Astrocyte (in vitro differentiated cells and primary cell): ENCODE data around the gene MBD2. TPM values are rescaled to one million over a fixed set of nuclear protein-coding genes. Genes with fewer than 3 reads are reported as not detected.
"Not testable (repeated sequence)": the region's sequence is repeated elsewhere in the genome, so short reads cannot be mapped to it uniquely, and the experiment has no call there.

Source experiments
- DNase-seq: peaks from one replicate; pipeline ENCODE4 v3.0.0-alpha.2; 2010; ENCODE audit warnings: low read depth
- FAIRE-seq: peaks from 2 replicates; lab custom pipeline; 2011; peaks lifted over from hg19 to GRCh38; lab: Jason Lieb, UNC
- H2AFZ ChIP-seq: 2 replicates; pipeline ENCODE4 v1.6.0; 2012; ENCODE audit warnings: low read depth, low read length, inconsistent platforms
- H3K27ac ChIP-seq: 2 replicates; pipeline ENCODE4 v1.5.1; 2011; ENCODE audit warnings: low read depth, low read length, inconsistent platforms
- H3K27me3 ChIP-seq: 2 replicates; pipeline ENCODE4 v1.6.0; 2011; ENCODE audit warnings: low read length, inconsistent platforms; ENCODE audit not compliant: insufficient read depth
- H3K36me3 ChIP-seq: 2 replicates; pipeline ENCODE4 v1.5.1; 2011; ENCODE audit warnings: low read length, inconsistent platforms; ENCODE audit not compliant: insufficient read depth
- H3K4me1 ChIP-seq: 2 replicates; pipeline ENCODE4 v1.5.1; 2011; ENCODE audit warnings: low read length, inconsistent platforms; ENCODE audit not compliant: insufficient read depth
- H3K4me2 ChIP-seq: 2 replicates; pipeline ENCODE4 v1.6.0; 2012; ENCODE audit warnings: low read length, inconsistent platforms
- H3K4me3 ChIP-seq: 2 replicates; pipeline ENCODE4 v1.5.1; 2011; ENCODE audit warnings: low read depth, mild to moderate bottlenecking, low read length, inconsistent platforms; ENCODE audit not compliant: insufficient read depth
- H3K79me2 ChIP-seq: 2 replicates; pipeline ENCODE4 v1.6.0; 2012; ENCODE audit warnings: mild to moderate bottlenecking, low read length, inconsistent platforms; ENCODE audit not compliant: insufficient read depth
- H3K9ac ChIP-seq: 2 replicates; pipeline ENCODE4 v1.6.0; 2012; ENCODE audit warnings: mild to moderate bottlenecking, low read length, inconsistent platforms
- H3K9me3 ChIP-seq: 2 replicates; pipeline ENCODE4 v1.5.1; 2012; ENCODE audit warnings: low read depth, mild to moderate bottlenecking, low read length, inconsistent platforms; ENCODE audit not compliant: insufficient read depth
- H4K20me1 ChIP-seq: 2 replicates; pipeline ENCODE4 v1.6.0; 2012; ENCODE audit warnings: low read length, inconsistent platforms; ENCODE audit not compliant: insufficient read depth
- H3K27ac Mint-ChIP-seq: one replicate; pipeline ENCODE4 v1.8.0; 2021; ENCODE audit warnings: mild to moderate bottlenecking, mixed read lengths; ENCODE audit not compliant: unreplicated experiment
- H3K27me3 Mint-ChIP-seq: one replicate; pipeline ENCODE4 v1.8.0; 2021; ENCODE audit warnings: low read depth, mixed read lengths; ENCODE audit not compliant: unreplicated experiment
- H3K36me3 Mint-ChIP-seq: one replicate; pipeline ENCODE4 v1.8.0; 2021; ENCODE audit warnings: low read depth, mixed read lengths; ENCODE audit not compliant: unreplicated experiment
- H3K4me1 Mint-ChIP-seq: one replicate; pipeline ENCODE4 v1.8.0; 2021; ENCODE audit warnings: low read depth, mixed read lengths; ENCODE audit not compliant: unreplicated experiment
- H3K4me3 Mint-ChIP-seq: one replicate; pipeline ENCODE4 v1.8.0; 2021; ENCODE audit warnings: mild to moderate bottlenecking, moderate library complexity, mixed read lengths; ENCODE audit not compliant: unreplicated experiment
- H3K9me3 Mint-ChIP-seq: one replicate; pipeline ENCODE4 v1.8.0; 2021; ENCODE audit warnings: mild to moderate bottlenecking, mixed read lengths; ENCODE audit not compliant: unreplicated experiment
- CTCF ChIP-seq: IDR thresholded peaks from 2 replicates; pipeline ENCODE4 v1.5.1; 2011; ENCODE audit warnings: low read depth, mild to moderate bottlenecking, inconsistent platforms, low read length, moderate library complexity; ENCODE audit not compliant: insufficient read depth
- EZH2 ChIP-seq: IDR thresholded peaks from 2 replicates; pipeline ENCODE4 v1.6.1; 2012; ENCODE audit warnings: mild to moderate bottlenecking, low read length, inconsistent platforms; ENCODE audit not compliant: insufficient read depth
- total RNA-seq: library from RNA; stranded (reverse); gene quantifications from 2 replicates; pipeline ENCODE4 v1.2.1, GENCODE V29; 2021

MBD2 gene
- total RNA-seq, 1 donor from 2014 or later, result 53.1 TPM

GRCh38 chr18:54205959-54206358, 18.5 kb downstream of the MBD2 start:
- Mint-ChIP-seq H3K36me3 (peaks cover 8% of the 10 kb centered on the region), H3K27ac (no peak overlapping the region), H3K4me3 (no peak overlapping the region), H3K27me3 (no peaks in the 10 kb centered on the region), H3K4me1 (peaks cover 31% of the 10 kb centered on the region), H3K9me3 (no peaks in the 10 kb centered on the region)
- H3K4me1 ChIP-seq, result peaks cover 3% of the 10 kb centered on the region
- no peak overlapping the region for H3K9ac ChIP-seq
- no peaks in the 10 kb centered on the region for H3K27me3 ChIP-seq
- peaks cover 7% of the 10 kb centered on the region for H3K36me3 ChIP-seq
- DNase-seq (peak; percentile 7), FAIRE-seq (no peak)
- H3K4me2 ChIP-seq, result no peak overlapping the region
- H3K27ac ChIP-seq, result no peak overlapping the region
- no peak overlapping the region for H2AFZ ChIP-seq
- no peak overlapping the region for H3K4me3 ChIP-seq
- peaks cover 88% of the 10 kb centered on the region for H3K79me2 ChIP-seq
- H3K9me3 ChIP-seq, result no peaks in the 10 kb centered on the region
- TF ChIP-seq EZH2, result no peak
- no peak for TF ChIP-seq CTCF
- peaks cover 65% of the 10 kb centered on the region for H4K20me1 ChIP-seq

GRCh38 chr18:54205448-54205847, 19.0 kb downstream of the MBD2 start:
- H3K4me3 ChIP-seq, H3K36me3 ChIP-seq, H3K36me3 Mint-ChIP-seq, H3K4me2 ChIP-seq, H3K9me3 Mint-ChIP-seq, DNase-seq, H3K27ac ChIP-seq, H3K27me3 Mint-ChIP-seq, H3K4me3 Mint-ChIP-seq, H3K4me1 ChIP-seq, H3K9me3 ChIP-seq, H3K27me3 ChIP-seq, FAIRE-seq, H3K27ac Mint-ChIP-seq, H3K9ac ChIP-seq, H2AFZ ChIP-seq: not testable (repeated sequence)
- peaks cover 31% of the 10 kb centered on the region for H3K4me1 Mint-ChIP-seq
- Histone ChIP-seq H3K79me2 (peaks cover 86% of the 10 kb centered on the region), H4K20me1 (peaks cover 63% of the 10 kb centered on the region)

GRCh38 chr18:54204883-54205282, 19.6 kb downstream of the MBD2 start:
- peaks cover 59% of the 10 kb centered on the region for H4K20me1 ChIP-seq
- no peak overlapping the region for H2AFZ ChIP-seq
- H3K9me3 ChIP-seq, result no peaks in the 10 kb centered on the region
- H3K4me2 ChIP-seq, result no peak overlapping the region
- DNase-seq (no peak), FAIRE-seq (no peak)
- no peaks in the 10 kb centered on the region for H3K9me3 Mint-ChIP-seq
- H3K79me2 ChIP-seq, result peaks cover 86% of the 10 kb centered on the region
- H3K4me1 ChIP-seq, result peaks cover 3% of the 10 kb centered on the region
- no peak overlapping the region for H3K27ac ChIP-seq
- no peaks in the 10 kb centered on the region for H3K27me3 Mint-ChIP-seq
- no peak overlapping the region for H3K27ac Mint-ChIP-seq
- H3K4me1 Mint-ChIP-seq, result peaks cover 26% of the 10 kb centered on the region
- no peaks in the 10 kb centered on the region for H3K27me3 ChIP-seq
- no peak overlapping the region for H3K4me3 ChIP-seq
- peaks cover 9% of the 10 kb centered on the region for H3K36me3 Mint-ChIP-seq
- H3K9ac ChIP-seq, result no peak overlapping the region
- TF ChIP-seq CTCF, result no peak
- no peak for TF ChIP-seq EZH2
- no peak overlapping the region for H3K4me3 Mint-ChIP-seq
- H3K36me3 ChIP-seq, result peaks cover 7% of the 10 kb centered on the region
